ENCODE measurements around the gene AREG.

Gene AREG

DNA sequence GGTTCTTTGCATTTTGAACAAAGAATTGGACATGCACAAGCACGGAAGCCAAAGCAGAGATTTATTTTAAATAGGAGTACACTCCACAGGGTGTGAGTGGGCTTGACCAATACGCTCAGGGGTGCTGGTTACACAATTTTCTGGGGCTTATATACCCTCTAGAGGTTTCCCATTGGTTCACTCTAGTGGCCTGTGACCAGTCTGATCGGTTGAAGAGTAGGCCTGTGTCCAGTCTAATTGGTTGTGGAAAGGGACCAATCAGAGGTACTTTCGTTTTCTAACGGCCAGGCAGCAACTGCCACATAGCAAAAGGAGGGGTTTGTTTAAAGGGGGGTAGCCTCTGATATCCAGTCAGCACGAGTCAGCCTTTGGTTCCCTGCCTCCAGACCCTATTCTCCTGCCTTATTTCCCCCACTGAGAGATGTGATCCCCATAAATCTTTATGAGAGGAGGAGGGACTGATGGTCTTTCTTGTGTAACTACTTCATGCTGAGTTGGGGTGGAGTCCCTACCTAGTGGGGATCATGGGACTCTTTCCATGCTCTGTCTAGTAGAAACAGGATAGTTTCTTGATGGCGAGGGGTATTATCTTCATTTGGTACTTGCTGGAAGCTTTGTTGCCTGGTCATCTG, 11.3 kb upstream of the AREG start:
- DNase-seq = no peak

DNA sequence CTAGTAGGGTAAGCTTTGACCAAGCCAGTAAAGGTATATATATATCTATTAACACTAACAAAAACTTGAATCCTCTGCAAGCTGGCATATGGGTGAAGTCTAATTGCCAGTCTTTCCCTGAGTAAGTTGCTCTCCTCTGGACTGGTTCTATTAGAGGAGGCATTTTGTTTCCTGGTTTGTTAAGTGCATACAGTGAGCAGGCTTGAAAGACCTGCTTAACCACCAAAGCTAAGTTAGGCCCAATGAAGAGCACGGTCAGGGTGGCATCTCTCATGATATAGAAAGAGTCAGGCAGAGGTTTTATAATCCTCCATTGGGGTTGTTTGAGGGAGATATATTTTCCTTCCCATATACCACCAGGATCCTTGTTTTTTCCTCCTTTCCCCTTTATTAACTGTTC, 9.6 kb upstream of the AREG start:
- DNase-seq = no peak

DNA sequence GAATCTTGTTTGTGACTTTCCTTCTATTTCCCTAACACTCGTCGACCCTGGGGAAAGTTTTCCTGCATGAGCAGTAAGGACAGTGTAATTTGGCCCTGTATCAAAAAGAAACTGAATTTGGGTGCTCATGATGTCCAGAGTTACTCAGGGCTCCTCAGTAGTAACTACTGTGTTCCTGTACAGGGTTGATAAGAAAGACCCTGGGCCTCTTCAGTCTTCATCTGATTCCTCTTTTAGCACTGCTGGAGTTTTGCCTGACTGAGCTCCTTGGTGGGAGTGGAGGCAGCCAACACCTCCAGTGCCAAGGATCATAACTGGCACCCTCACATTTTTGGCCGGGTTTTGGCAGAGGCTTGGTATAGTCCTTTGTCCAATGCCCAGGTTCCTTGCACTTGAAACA, 7.1 kb upstream of the AREG start:
- DNase-seq = no peak

DNA sequence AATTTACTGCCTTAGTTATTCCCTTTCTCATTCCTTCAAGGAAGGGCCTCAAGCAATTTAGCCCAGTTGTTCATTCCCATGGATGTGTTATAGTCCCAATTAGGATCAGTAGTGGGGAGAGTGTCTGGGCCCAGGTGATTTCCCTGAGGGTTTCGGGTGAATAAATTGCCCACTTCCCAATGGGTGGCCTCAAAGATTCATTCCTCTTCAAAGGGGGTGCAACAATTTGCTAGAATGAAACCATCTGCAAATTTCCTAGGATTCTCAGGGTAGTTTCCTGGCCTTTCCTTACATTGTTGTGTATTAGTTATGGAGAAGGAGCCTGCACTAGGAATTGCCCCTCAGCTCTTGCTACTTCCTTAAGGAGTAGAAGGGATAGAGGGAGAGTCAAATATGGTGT, 6.3 kb upstream of the AREG start:
- no peak for DNase-seq

DNA sequence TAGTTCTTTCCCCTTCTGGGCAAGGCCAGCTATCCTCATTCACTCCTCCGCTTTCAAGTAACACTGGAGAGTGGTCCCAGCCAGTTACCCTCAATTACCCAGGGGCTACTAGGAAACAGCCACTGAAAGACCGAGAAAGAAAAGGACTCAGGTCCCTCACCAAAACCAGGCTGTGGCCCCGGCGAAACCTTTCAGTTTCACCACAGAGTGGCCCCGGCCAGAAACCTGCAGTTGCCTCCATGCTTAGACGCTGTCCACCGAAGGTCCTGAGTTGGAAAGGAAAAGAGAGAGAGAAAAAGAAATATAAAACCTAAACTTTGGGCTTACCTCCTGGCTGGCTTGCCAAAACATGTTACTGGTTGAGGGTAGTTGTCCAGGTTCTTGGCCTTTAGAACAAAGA, 5.0 kb upstream of the AREG start:
- no peak for DNase-seq

DNA sequence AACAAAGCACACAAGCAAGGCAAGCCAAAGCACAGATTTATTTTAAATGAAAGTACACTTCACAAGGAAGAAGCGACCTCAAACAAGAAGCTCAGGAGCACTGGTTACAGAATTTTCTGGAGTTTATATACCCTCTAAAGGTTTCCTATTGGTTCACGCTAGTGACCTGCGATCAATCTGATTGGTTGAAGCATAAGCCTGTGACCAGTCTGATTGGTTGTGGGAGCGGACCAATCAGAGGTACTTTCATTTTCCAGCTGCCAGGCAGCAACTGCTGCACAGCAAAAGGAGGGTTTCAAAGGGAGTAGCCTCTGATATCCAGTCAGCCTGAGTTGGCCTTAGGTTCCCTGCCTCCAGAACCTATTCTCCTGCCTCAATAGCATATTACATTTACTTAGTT, 4.6 kb upstream of the AREG start:
- DNase-seq = no peak

DNA sequence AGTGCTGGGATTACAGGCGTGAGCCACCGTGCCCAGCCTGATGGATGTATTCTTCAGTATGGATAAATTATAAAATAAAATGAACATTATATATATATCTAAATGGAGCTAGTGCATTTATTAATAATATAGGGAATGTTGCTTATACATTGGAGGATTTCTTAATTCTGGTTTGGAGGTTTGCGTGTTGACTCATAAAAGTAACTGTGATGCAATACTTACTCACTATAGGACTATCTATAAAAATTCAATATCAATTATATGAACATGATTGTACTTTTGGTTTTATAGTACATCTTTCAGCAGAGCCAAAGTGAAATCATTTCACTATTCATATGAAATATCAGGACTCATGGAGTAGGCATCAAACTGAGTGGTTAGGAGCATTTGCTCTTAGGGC, 3.2 kb upstream of the AREG start:
- no peak for DNase-seq

DNA sequence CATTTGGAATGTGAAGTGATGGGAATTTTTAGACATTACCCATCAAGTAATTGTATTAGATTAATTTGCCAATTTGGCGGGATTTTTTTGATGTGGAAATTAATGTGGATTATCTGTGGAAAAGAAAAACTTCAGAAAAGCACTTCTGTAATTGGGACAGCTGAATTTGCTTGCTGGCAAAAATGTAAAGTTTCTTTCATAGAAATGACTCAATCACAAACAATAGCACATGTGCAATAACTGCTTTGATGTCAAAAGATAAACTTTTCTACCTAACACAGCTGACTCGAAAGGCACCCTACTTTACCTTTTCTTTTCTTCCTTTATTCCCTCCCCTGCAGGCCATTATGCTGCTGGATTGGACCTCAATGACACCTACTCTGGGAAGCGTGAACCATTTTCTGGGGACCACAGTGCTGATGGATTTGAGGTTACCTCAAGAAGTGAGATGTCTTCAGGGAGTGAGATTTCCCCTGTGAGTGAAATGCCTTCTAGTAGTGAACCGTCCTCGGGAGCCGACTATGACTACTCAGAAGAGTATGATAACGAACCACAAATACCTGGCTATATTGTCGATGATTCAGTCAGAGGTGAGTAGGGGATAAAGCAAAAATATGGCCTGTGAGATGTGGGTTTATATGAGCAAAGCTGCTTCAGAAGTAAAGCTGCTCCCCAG, 1.4 kb downstream of the AREG start:
- no peak for DNase-seq

DNA sequence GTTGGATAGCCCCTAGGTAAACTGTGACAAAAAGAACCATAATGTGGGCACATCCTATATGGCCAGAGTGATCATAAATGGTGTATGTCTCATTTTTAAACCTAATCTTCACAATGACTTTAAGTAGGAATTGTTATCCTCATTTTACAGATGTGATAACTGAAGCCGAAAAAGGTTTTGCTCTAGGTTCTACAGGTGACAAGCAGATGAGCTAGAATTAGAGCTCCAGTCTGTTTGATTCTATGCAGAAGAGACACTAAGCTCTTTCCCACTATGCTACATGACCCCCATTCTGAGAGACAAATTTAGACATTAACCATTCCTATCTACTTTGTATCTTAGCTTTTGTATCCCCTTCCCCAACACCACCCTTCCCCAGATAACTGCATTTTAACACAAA, 2.0 kb downstream of the AREG start:
- DNase-seq = no peak

DNA sequence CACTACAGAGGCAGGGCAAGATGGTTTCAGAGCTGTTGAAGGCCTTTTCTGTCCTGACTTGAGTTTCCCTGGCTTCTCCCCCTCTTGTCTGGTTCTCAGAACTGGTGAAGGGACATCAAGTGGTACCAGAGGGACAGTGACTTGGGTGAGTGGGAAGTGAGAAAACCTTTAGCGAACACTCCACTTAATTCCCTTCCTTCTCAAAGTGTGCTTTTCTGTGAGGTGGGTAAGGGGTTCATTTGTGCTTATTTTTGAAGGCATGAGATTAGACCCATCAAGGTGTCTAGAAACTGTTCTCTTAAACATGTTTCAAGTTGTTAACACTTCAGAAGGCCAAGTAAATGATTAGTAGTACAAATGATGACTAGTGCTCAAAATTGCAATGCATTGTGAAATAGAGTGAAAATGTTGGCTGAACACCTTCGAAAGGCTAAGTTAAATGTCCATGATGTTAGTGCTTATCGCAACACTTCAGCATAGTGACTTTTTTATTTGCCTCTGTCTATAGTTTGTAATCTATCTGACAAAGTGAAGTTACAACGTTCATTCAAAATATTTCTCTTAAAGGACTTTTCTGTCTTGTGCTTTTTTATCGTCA, 2.8 kb downstream of the AREG start:
- DNase-seq = no peak

DNA sequence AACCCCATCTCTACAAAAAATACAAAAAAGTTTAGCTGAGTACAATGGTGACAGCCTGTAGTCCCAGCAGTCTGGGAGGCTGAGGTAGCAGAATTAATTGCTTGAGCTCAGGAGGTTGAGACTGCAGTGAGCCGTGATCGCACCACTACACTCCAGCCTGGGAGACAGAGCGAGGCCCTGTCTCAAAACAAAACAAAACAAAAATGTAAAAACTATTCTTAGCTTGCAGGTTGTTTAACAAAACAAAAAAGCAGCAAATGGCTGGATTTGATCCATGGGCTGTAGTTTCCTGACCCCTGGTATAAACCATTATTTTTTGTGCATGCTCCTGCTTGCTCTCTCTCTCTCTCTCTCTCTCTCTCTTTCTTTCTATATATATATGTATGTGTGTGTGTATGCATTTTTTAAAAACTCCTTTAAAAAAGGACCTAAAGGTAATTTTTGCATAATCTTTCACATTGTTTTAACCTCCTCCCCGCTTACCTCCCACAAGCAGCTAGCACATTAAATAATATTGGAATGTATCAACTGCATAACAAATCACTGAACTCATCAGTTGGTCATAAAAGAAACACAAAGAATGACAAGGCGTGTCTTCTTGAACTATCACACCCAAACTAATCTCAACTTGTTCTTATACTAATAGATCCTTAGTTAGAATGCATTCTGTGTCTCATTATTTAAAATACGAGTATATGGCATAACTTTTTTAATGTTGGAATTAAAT, 4.8 kb downstream of the AREG start:
- DNase-seq = no peak

DNA sequence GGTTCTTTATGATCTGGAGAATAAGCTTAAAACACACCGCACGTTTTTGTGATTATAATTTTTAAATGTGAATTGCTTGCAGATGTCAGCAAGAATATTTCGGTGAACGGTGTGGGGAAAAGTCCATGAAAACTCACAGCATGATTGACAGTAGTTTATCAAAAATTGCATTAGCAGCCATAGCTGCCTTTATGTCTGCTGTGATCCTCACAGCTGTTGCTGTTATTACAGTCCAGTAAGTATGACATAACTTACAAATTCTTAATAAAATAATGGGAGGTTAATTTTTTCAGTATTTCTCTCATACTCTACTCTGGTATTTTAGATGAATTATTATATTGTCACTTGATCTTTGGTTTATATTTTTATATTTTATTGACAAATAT, 5.4 kb downstream of the AREG start:
- DNase-seq = no peak

DNA sequence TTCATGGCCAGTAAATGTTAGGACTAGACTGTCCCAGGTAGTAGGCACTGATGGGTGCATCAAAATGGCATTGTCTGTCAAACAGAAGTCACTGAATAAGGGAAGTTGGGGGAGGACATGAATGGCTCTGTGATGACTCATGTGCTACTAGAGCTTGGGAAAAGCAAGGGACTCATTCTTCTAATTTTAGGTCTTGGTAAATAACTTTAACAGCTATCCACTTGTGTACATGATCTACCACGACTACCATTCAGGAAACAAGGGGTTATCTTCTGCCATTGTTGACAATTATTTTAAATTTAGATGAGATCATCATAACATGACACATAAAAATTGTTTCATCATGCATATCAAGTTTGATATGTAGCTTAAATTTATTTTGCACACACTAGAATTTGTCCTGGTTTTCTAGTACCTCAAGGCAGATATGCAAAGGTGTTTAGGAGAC, 6.3 kb downstream of the AREG start:
- DNase-seq = no peak

DNA sequence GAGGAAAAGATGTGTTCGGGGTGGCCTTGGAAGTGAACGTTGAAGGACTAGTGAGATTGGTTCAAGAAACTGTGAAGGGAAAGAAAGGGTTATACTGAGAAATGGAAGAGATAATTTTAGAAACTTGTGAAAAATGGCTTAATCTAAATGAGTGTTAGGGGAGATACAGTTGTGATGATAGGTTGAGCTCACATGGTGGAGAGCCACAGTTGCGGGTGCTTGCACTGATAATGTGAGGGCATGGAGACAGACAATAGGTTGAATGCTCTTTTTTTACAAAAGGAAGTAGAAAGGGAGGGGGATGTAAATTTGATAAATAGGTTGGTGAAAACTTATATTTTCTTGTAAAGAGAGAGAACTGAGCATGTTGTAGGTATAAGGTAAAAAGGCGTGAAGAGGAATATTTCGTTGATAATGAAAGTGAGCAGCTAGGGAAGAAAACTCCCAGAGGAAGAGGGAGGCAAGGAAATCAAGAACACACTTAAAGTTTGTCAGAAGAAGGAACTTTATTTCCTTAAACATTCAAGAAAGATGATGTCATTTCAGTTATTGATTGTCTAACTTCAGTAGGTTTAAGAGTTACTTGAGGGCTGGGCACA, 8.2 kb downstream of the AREG start:
- DNase-seq = no peak

DNA sequence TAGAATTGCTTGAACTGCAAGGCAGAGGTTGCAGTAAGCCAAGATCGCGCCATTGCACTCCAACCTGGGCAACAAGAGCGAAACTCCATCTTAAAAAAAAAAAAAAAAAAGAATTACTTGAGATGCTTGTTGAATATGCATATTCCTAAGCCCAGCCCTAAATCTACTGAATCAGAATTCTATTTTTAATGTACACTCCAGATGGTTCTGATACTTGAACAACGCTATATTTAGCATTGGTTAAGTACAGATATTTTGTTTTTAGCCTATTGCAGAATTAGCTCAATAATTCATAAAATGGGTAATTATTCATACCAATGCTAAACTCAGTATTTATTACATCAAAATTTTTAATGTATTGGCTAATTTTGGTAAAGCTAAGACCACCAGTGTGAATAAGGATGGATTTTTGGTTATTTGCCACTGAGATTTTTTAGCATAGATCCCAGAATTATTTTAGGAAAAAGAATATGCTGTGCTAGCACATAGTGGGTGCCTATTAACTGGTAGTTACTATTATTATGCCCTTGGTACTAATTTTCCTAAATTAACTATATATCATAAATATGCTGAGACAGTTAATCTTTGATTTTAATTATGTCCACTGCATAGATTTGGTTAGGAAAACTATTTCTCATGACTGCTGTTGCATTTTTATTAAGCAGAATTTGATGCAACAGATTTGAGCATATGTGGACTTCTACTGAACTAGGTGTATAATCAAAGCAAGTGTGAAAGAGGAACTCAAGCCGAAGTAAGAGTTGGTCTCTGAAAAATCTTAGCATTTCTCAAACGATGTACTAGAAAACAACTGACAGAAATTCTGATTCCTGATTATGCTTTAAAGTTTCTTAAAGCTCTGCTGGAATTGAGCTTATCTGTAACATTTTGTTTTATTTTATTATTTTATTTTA, 9.2 kb downstream of the AREG start:
- DNase-seq = no peak

DNA sequence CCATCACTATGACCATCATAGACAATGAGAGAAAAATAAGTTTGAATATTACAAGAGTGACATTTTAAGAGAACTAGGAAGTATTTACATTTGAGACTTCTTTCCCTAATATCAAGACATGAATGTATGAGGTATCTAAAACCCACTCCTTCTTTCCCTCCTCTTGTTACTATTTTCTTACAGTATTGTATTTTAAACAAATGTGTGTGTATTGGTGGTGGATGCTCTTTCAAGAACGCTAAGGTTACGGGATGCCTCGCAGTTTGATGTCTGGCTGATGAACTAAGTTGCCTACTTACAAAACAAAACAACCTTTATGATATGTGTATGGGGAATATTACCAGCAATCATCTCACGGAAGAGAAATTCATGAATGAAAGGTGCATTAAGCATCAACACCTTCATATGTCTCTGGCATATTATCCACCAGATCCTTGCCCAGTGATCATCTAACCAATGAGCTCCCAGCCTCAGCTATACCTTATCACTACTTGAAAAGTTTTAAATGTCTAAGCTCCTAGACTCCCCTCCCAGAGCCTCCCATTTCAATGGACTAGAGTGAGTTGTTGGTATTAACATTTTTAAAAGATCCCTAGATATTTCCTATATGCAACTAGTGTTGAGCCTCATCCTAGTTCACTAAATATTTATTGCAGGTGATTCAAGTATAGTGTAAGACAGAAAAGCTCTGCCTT, 10.6 kb downstream of the AREG start:
- DNase-seq = no peak

DNA sequence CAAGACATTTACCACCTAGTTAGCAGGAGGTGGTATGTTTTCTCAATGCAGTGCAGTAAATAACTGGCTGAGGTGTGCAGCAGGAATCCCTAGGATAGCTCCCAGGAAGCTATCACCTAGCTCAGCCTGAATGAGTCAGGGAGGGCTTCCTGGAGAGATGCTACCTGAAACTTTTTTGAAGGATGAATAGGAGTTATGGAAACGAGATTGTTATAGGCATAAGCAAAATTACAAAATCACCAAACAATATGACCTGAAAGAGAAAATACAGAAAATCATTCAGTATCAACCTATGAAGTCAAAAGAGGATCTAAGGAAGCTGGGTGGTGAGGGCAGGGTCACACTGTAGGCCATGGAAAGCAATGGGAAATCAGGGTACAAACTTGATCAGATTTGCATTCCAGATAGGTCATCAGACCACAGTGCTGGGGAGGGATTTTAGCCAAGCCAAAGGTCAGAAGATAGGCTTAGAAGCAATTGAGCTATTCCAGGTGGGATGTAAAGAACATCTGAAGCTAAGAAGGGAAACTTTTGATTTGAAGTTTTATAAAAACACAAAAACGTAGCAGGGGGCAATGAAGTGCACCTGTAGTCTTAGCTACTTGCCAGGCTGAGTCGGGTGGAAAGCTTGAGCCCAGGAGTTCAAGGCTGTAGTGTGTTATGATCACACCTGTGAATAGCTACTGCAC, 11.3 kb downstream of the AREG start:
- no peak for DNase-seq

DNA sequence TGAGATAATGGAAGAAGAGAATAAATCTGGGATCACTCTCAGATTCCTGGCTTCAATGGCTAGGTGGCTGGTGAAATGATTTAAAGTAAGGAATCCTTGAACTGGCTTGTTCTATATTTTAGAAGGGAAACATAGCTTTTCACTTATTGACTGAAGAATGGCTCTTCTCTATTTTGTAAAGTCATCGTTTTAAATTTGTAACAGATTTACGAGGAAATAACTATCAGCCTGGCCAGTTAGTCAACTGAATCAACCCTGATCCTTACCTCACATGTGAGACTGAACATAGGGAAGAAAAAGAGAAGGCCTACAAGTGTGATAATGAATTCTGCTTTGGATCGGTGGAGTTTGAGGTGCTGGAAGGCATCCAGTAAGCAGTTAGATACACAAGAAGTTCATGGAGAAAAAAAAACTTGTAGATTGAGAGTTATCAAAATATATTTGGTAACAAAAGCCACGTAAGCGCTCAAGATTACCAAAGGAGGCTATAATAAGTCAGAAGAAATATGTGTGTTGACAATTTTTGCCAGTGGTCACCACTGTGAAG, 12.0 kb downstream of the AREG start:
- DNase-seq = no peak

DNA sequence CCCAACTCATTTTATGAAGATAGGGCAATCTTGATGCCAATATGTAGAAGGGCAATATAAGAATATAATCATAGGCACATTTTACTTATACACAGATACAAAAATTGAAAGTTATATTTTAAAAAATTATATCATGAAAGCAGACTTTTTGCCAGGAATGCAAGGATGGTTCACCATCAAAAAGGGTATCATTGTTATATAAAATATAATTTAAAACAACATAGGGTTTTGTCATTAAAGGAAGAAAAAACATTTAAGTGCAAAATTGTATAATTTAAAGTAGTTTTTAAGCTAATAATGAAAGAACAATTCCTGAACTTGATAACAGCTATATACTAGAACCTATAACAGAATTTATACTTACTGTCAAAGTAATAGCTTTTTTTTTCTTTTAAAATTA, 15.9 kb downstream of the AREG start:
- DNase-seq = no peak

DNA sequence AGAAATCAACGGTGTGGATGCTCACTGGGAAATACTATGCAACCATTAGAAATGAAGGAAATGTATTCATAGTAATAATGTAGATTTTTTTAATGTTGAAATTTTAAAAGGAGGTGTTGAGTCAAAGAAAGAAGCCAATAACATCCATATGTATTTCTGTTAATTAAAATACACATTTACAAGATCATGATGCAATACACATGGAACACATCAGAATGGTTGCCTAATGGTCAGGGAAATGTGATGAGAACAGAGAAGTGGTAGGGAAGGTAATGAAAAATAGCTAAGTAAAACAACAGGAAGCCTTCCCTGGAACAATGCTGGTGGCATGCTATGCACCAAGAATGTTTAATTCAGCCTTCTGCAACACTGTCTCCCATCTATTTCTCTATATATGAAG, 18.2 kb downstream of the AREG start:
- no peak for DNase-seq

DNA sequence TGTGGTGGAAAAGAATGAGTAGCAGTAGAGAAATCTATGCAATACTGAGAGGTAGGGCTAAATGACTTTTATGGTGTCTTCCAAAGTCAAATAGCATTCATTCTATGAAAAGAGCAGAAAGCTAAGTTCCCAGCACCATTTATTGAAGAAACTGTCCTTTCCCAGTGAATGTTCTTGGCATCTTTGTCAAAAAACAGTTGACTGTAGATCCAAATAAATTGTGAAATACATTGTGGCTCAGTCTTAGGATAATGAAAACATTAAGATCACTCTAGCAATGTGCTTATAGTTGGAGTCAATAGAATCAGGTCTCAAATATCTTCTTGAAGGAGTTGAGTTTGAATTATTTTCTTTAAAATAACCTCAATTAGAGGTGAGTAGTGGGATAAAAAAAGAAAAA, 19.4 kb downstream of the AREG start:
- no peak for DNase-seq
